ENCODE measurements around the gene ARID1A. TPM values are rescaled to one million over a fixed set of nuclear protein-coding genes. Genes with fewer than 3 reads are reported as not detected.

The ARID1A gene
- total RNA-seq, 1 donor from 2014 or later = 85.1 TPM

DNA sequence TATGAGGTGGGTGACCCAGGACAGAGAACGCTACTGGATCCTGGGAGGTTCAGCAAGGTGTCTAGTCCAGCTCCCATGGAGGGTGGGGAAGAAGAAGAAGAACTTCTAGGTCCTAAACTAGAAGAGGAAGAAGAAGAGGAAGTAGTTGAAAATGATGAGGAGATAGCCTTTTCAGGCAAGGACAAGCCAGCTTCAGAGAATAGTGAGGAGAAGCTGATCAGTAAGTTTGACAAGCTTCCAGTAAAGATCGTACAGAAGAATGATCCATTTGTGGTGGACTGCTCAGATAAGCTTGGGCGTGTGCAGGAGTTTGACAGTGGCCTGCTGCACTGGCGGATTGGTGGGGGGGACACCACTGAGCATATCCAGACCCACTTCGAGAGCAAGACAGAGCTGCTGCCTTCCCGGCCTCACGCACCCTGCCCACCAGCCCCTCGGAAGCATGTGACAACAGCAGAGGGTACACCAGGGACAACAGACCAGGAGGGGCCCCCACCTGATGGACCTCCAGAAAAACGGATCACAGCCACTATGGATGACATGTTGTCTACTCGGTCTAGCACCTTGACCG, 83.4 kb downstream of the ARID1A start:
- no peaks in the 10 kb centered on the region for H3K27me3 ChIP-seq (ENCODE audit: insufficient read depth, low read length)
- Mint-ChIP-seq H3K4me1 (ENCODE audit: low read depth, unreplicated experiment) (peaks cover 24% of the 10 kb centered on the region), H3K9me3 (ENCODE audit: unreplicated experiment) (no peaks in the 10 kb centered on the region), H3K4me3 (ENCODE audit: unreplicated experiment) (no peak overlapping the region), H3K27ac (ENCODE audit: unreplicated experiment) (peak overlapping the region; percentile 20), H3K36me3 (ENCODE audit: low read depth, unreplicated experiment) (peaks cover 31% of the 10 kb centered on the region), H3K27me3 (ENCODE audit: low read depth, unreplicated experiment) (no peaks in the 10 kb centered on the region)
- TF ChIP-seq EZH2 (IDR thresholded peaks at IDR 0.05; ENCODE audit: insufficient read depth, low read length) = no peak
- TF ChIP-seq, protein P1, sequence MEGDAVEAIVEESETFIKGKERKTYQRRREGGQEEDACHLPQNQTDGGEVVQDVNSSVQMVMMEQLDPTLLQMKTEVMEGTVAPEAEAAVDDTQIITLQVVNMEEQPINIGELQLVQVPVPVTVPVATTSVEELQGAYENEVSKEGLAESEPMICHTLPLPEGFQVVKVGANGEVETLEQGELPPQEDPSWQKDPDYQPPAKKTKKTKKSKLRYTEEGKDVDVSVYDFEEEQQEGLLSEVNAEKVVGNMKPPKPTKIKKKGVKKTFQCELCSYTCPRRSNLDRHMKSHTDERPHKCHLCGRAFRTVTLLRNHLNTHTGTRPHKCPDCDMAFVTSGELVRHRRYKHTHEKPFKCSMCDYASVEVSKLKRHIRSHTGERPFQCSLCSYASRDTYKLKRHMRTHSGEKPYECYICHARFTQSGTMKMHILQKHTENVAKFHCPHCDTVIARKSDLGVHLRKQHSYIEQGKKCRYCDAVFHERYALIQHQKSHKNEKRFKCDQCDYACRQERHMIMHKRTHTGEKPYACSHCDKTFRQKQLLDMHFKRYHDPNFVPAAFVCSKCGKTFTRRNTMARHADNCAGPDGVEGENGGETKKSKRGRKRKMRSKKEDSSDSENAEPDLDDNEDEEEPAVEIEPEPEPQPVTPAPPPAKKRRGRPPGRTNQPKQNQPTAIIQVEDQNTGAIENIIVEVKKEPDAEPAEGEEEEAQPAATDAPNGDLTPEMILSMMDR (IDR thresholded peaks at IDR 0.05; ENCODE audit: insufficient read depth, low read depth, low read length) = no peak
- peaks cover 47% of the 10 kb centered on the region for H3K79me2 ChIP-seq (ENCODE audit: insufficient read depth, low read length)
- H3K9me3 ChIP-seq (ENCODE audit: insufficient read depth, low read depth, low read length) = no peaks in the 10 kb centered on the region
- no peak overlapping the region for H3K4me3 ChIP-seq (ENCODE audit: insufficient read depth, low read depth, low read length)
- no peak for FAIRE-seq
- H2AFZ ChIP-seq (ENCODE audit: low read depth, low read length) = no peak overlapping the region
- no peak overlapping the region for H3K4me2 ChIP-seq (ENCODE audit: low read length)
- H3K4me1 ChIP-seq (ENCODE audit: insufficient read depth, low read length) = peaks cover 7% of the 10 kb centered on the region
- DNase-seq (ENCODE audit: low read depth) = no peak
- no peak overlapping the region for H3K27ac ChIP-seq (ENCODE audit: low read depth, low read length)
- no peak overlapping the region for H3K9ac ChIP-seq (ENCODE audit: low read length)
- peaks cover 67% of the 10 kb centered on the region for H3K36me3 ChIP-seq (ENCODE audit: insufficient read depth, low read length)
- peaks cover 16% of the 10 kb centered on the region for H4K20me1 ChIP-seq (ENCODE audit: insufficient read depth, low read length)

DNA sequence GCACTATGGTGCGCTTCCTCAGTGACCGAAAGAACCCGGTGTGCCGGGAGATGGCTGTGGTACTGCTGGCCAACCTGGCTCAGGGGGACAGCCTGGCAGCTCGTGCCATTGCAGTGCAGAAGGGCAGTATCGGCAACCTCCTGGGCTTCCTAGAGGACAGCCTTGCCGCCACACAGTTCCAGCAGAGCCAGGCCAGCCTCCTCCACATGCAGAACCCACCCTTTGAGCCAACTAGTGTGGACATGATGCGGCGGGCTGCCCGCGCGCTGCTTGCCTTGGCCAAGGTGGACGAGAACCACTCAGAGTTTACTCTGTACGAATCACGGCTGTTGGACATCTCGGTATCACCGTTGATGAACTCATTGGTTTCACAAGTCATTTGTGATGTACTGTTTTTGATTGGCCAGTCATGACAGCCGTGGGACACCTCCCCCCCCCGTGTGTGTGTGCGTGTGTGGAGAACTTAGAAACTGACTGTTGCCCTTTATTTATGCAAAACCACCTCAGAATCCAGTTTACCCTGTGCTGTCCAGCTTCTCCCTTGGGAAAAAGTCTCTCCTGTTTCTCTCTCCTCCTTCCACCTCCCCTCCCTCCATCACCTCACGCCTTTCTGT, 84.6 kb downstream of the ARID1A start:
- no peak overlapping the region for H3K9ac ChIP-seq (ENCODE audit: low read length)
- TF ChIP-seq, protein P1 (IDR thresholded peaks at IDR 0.05; ENCODE audit: insufficient read depth, low read depth, low read length) = no peak
- TF ChIP-seq EZH2 (IDR thresholded peaks at IDR 0.05; ENCODE audit: insufficient read depth, low read length) = no peak
- Mint-ChIP-seq H3K9me3 (ENCODE audit: unreplicated experiment) (no peaks in the 10 kb centered on the region), H3K4me3 (ENCODE audit: unreplicated experiment) (no peak overlapping the region), H3K4me1 (ENCODE audit: low read depth, unreplicated experiment) (peaks cover 36% of the 10 kb centered on the region), H3K36me3 (ENCODE audit: low read depth, unreplicated experiment) (peaks cover 28% of the 10 kb centered on the region), H3K27me3 (ENCODE audit: low read depth, unreplicated experiment) (no peaks in the 10 kb centered on the region), H3K27ac (ENCODE audit: unreplicated experiment) (no peak overlapping the region)
- no peak for DNase-seq (ENCODE audit: low read depth)
- no peaks in the 10 kb centered on the region for H3K27me3 ChIP-seq (ENCODE audit: insufficient read depth, low read length)
- peaks cover 17% of the 10 kb centered on the region for H3K4me1 ChIP-seq (ENCODE audit: insufficient read depth, low read length)
- H3K4me2 ChIP-seq (ENCODE audit: low read length) = no peak overlapping the region
- H3K79me2 ChIP-seq (ENCODE audit: insufficient read depth, low read length) = peaks cover 36% of the 10 kb centered on the region
- H3K36me3 ChIP-seq (ENCODE audit: insufficient read depth, low read length) = peaks cover 57% of the 10 kb centered on the region
- no peaks in the 10 kb centered on the region for H3K9me3 ChIP-seq (ENCODE audit: insufficient read depth, low read depth, low read length)
- peaks cover 16% of the 10 kb centered on the region for H4K20me1 ChIP-seq (ENCODE audit: insufficient read depth, low read length)
- no peak overlapping the region for H2AFZ ChIP-seq (ENCODE audit: low read depth, low read length)
- FAIRE-seq = no peak
- H3K27ac ChIP-seq (ENCODE audit: low read depth, low read length) = no peak overlapping the region
- no peak overlapping the region for H3K4me3 ChIP-seq (ENCODE audit: insufficient read depth, low read depth, low read length)

DNA sequence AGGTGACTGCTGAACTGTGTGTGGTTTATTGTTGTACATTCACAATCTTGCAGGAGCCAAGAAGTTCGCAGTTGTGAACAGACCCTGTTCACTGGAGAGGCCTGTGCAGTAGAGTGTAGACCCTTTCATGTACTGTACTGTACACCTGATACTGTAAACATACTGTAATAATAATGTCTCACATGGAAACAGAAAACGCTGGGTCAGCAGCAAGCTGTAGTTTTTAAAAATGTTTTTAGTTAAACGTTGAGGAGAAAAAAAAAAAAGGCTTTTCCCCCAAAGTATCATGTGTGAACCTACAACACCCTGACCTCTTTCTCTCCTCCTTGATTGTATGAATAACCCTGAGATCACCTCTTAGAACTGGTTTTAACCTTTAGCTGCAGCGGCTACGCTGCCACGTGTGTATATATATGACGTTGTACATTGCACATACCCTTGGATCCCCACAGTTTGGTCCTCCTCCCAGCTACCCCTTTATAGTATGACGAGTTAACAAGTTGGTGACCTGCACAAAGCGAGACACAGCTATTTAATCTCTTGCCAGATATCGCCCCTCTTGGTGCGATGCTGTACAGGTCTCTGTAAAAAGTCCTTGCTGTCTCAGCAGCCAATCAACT, 85.5 kb downstream of the ARID1A start:
- H3K4me3 ChIP-seq (ENCODE audit: insufficient read depth, low read depth, low read length) = no peak overlapping the region
- Mint-ChIP-seq H3K27ac (ENCODE audit: unreplicated experiment) (no peak overlapping the region), H3K27me3 (ENCODE audit: low read depth, unreplicated experiment) (no peaks in the 10 kb centered on the region), H3K4me3 (ENCODE audit: unreplicated experiment) (no peak overlapping the region), H3K4me1 (ENCODE audit: low read depth, unreplicated experiment) (peaks cover 43% of the 10 kb centered on the region), H3K9me3 (ENCODE audit: unreplicated experiment) (no peaks in the 10 kb centered on the region), H3K36me3 (ENCODE audit: low read depth, unreplicated experiment) (peaks cover 22% of the 10 kb centered on the region)
- no peak overlapping the region for H3K4me2 ChIP-seq (ENCODE audit: low read length)
- H3K79me2 ChIP-seq (ENCODE audit: insufficient read depth, low read length) = peaks cover 34% of the 10 kb centered on the region
- FAIRE-seq = no peak
- DNase-seq (ENCODE audit: low read depth) = no peak
- H3K4me1 ChIP-seq (ENCODE audit: insufficient read depth, low read length) = peaks cover 24% of the 10 kb centered on the region
- peaks cover 53% of the 10 kb centered on the region for H3K36me3 ChIP-seq (ENCODE audit: insufficient read depth, low read length)
- no peak overlapping the region for H3K9ac ChIP-seq (ENCODE audit: low read length)
- H4K20me1 ChIP-seq (ENCODE audit: insufficient read depth, low read length) = peaks cover 16% of the 10 kb centered on the region
- no peak for TF ChIP-seq EZH2 (IDR thresholded peaks at IDR 0.05; ENCODE audit: insufficient read depth, low read length)
- TF ChIP-seq, protein P1 (IDR thresholded peaks at IDR 0.05; ENCODE audit: insufficient read depth, low read depth, low read length) = no peak
- no peaks in the 10 kb centered on the region for H3K9me3 ChIP-seq (ENCODE audit: insufficient read depth, low read depth, low read length)
- H3K27ac ChIP-seq (ENCODE audit: low read depth, low read length) = no peak overlapping the region
- H3K27me3 ChIP-seq (ENCODE audit: insufficient read depth, low read length) = no peaks in the 10 kb centered on the region
- no peak overlapping the region for H2AFZ ChIP-seq (ENCODE audit: low read depth, low read length)

Measured in astrocyte (in vitro differentiated cells and primary cell).